CD14-positive monocyte (primary cell): ENCODE measurements around the gene LAMC3. TPM values are rescaled to one million over a fixed set of nuclear protein-coding genes. Genes with fewer than 3 reads are reported as not detected.
"Not testable (repeated sequence)": the region's sequence is repeated elsewhere in the genome, so short reads cannot be mapped to it uniquely, and the experiment has no call there.

ENCODE experiments used
- DNase-seq, 3 donors: peaks; one replicate each; pipeline ENCODE4 v3.0.0-alpha.2; 2011 to 2022
- H2AFZ ChIP-seq: 2 replicates; pipeline ENCODE4 v1.6.0; 2012; ENCODE audit warnings: mild to moderate bottlenecking, low read depth, low read length, inconsistent platforms; ENCODE audit not compliant: insufficient read depth, poor library complexity, severe bottlenecking
- H3K27ac ChIP-seq, 2 donors: 1 replicate in 1 of 2; 2 replicates in 1 of 2; pipeline ENCODE4 v1.5.1; 2012 to 2013; ENCODE audit warnings: low read length in 2 of 2, control low read depth in 1 of 2, inconsistent platforms in 1 of 2, low read depth in 1 of 2, mild to moderate bottlenecking in 1 of 2
- H3K27me3 ChIP-seq, 2 donors: one replicate each; pipeline versions ENCODE4 v1.6.0 to v1.6.1; 2011 to 2013; ENCODE audit warnings: low read length in 2 of 2; ENCODE audit not compliant: control insufficient read depth in 2 of 2, insufficient read depth in 2 of 2
- H3K36me3 ChIP-seq, 2 donors: replicated peaks in 1 of 2; 1 replicate in 1 of 2; 2 replicates in 1 of 2; pipeline versions ENCODE4 v1.5.1 to v1.6.1; 2012 to 2013; ENCODE audit warnings: low read length in 2 of 2, control low read depth in 1 of 2, inconsistent platforms in 1 of 2, mild to moderate bottlenecking in 1 of 2; ENCODE audit not compliant: insufficient read depth in 2 of 2, control insufficient read depth in 1 of 2
- H3K4me1 ChIP-seq, 2 donors: 1 replicate in 1 of 2; 2 replicates in 1 of 2; pipeline versions ENCODE4 v1.5.1 to v1.6.1; 2012 to 2013; ENCODE audit warnings: low read length in 2 of 2, control low read depth in 1 of 2, inconsistent platforms in 1 of 2, mild to moderate bottlenecking in 1 of 2, moderate library complexity in 1 of 2; ENCODE audit not compliant: insufficient read depth in 2 of 2, control insufficient read depth in 1 of 2
- H3K4me2 ChIP-seq: replicated peaks from 2 replicates; pipeline ENCODE3; 2012; ENCODE audit warnings: low read length, moderate library complexity, mild to moderate bottlenecking; ENCODE audit not compliant: poor library complexity, severe bottlenecking; ENCODE audit errors: extremely low read depth
- H3K4me3 ChIP-seq, 3 experiments: fragments of 200-600 bp in 1 of 3; sonication (generic) in 1 of 3; replicated peaks in 1 of 3; 1 replicate in 2 of 3; 2 replicates in 1 of 3; pipeline ENCODE4 v1.5.1; 2011 to 2013; ENCODE audit warnings: low read length in 3 of 3, mild to moderate bottlenecking in 3 of 3, control low read depth in 2 of 3, low read depth in 2 of 3, inconsistent platforms in 1 of 3, moderate library complexity in 1 of 3
- H3K79me2 ChIP-seq: 2 replicates; pipeline ENCODE4 v1.6.0; 2012; ENCODE audit warnings: mild to moderate bottlenecking, control low read depth, inconsistent platforms, low read length, moderate library complexity; ENCODE audit not compliant: insufficient read depth
- H3K9ac ChIP-seq: 2 replicates; pipeline ENCODE4 v1.6.0; 2017; ENCODE audit warnings: low read length, mild to moderate bottlenecking; ENCODE audit not compliant: insufficient read depth, poor library complexity, severe bottlenecking
- H3K9me3 ChIP-seq, 2 donors: replicated peaks in 1 of 2; 1 replicate in 1 of 2; 2 replicates in 1 of 2; pipeline versions ENCODE4 v1.5.1 to v1.6.1; 2012 to 2013; ENCODE audit warnings: low read length in 2 of 2, control low read depth in 1 of 2; ENCODE audit not compliant: control insufficient read depth in 1 of 2, insufficient read depth in 1 of 2
- H4K20me1 ChIP-seq: 2 replicates; pipeline ENCODE4 v1.6.0; 2012; ENCODE audit warnings: mild to moderate bottlenecking, low read length, control low read depth, moderate library complexity; ENCODE audit not compliant: insufficient read depth
- H3K27ac Mint-ChIP-seq, 7 donors: one replicate each; pipeline ENCODE4 v1.8.0; 2020; ENCODE audit warnings: mild to moderate bottlenecking in 7 of 7, mixed read lengths in 7 of 7, moderate library complexity in 6 of 7, inconsistent platforms in 2 of 7
- H3K27me3 Mint-ChIP-seq, 3 donors: one replicate each; pipeline ENCODE4 v1.8.0; 2021 to 2022; ENCODE audit warnings: low read depth in 3 of 3, mild to moderate bottlenecking in 3 of 3, mixed read lengths in 3 of 3, moderate library complexity in 3 of 3, inconsistent platforms in 1 of 3
- H3K36me3 Mint-ChIP-seq, 2 donors: one replicate each; pipeline ENCODE4 v1.8.0; 2020; ENCODE audit warnings: mixed read lengths in 2 of 2, inconsistent platforms in 1 of 2, mild to moderate bottlenecking in 1 of 2
- H3K4me1 Mint-ChIP-seq: one replicate; pipeline ENCODE4 v1.8.0; 2020; ENCODE audit warnings: mild to moderate bottlenecking, mixed read lengths
- H3K4me3 Mint-ChIP-seq, 2 donors: one replicate each; pipeline ENCODE4 v1.8.0; 2020; ENCODE audit warnings: mild to moderate bottlenecking in 2 of 2, mixed read lengths in 2 of 2, moderate library complexity in 1 of 2
- H3K9me3 Mint-ChIP-seq, 7 donors: one replicate each; pipeline ENCODE4 v1.8.0; 2020 to 2022; ENCODE audit warnings: mixed read lengths in 7 of 7, mild to moderate bottlenecking in 6 of 7, moderate library complexity in 6 of 7, inconsistent platforms in 2 of 7
- CTCF ChIP-seq: fragments of 200-600 bp; IDR thresholded peaks from one replicate; pipeline ENCODE4 v1.8.0; 2022; ENCODE audit warnings: antibody characterized with exemption, mild to moderate bottlenecking
- WGBS: methylation state at CpG from one replicate; pipeline ENCODE4 v1.1.5; 2013; ENCODE audit warnings: missing lambda C conversion rate; ENCODE audit not compliant: insufficient coverage; 5-methylcytosine and 5-hydroxymethylcytosine counted together
- intact Hi-C, 2 donors: fragments of 100-400 bp; cut with micrococcal nuclease; formaldehyde crosslinking; loops; one replicate each; pipeline versions ENCODE4 v1.15.0 to v1.15.1; 2023
- polyA plus RNA-seq, 3 donors: library from polyadenylated mRNA; depleted of rRNA in 1 of 3; unstranded in 2 of 3; stranded (reverse) in 1 of 3; fragments of 300-500 nt in 2 of 3; fragments of >200 nt in 1 of 3; fragmentation: Illumina TruSeq in 2 of 3; gene quantifications; 1 replicate in 2 of 3; 2 replicates in 1 of 3; pipeline ENCODE4 v1.2.3, GENCODE V29; 2012 to 2021

Gene LAMC3
- polyA plus RNA-seq, 3 donors: 0.19 TPM; not detected in 2

- H3K9me3 ChIP-seq: no peaks in the 10 kb centered on the region
- no peaks in the 10 kb centered on the region for H3K4me1 ChIP-seq
- H4K20me1 ChIP-seq: no peaks in the 10 kb centered on the region
- H3K27ac Mint-ChIP-seq: no peak overlapping the region
- peaks cover 0 to 2% (median 0%) of the 10 kb centered on the region in 7 donors for H3K9me3 Mint-ChIP-seq
- DNase-seq: no peak
- H2AFZ ChIP-seq: no peak overlapping the region
- H3K36me3 ChIP-seq: no peaks in the 10 kb centered on the region
- H3K27me3 Mint-ChIP-seq: peaks cover 2 to 6% (median 4%) of the 10 kb centered on the region in 3 donors
- H3K4me1 Mint-ChIP-seq: no peaks in the 10 kb centered on the region
- H3K4me2 ChIP-seq: no peak overlapping the region
- H3K27ac ChIP-seq: no peak overlapping the region
- intact Hi-C loops: no loop called here
- H3K36me3 Mint-ChIP-seq: no peaks in the 10 kb centered on the region
- no peaks in the 10 kb centered on the region for H3K27me3 ChIP-seq
- H3K79me2 ChIP-seq: no peaks in the 10 kb centered on the region
- 70% methylated on average over 21 of the region's 27 CpGs for WGBS
- H3K4me3 ChIP-seq: no peak overlapping the region
- no peak overlapping the region for H3K4me3 Mint-ChIP-seq
- TF ChIP-seq CTCF: no peak
- H3K9ac ChIP-seq: no peak overlapping the region
Measured at GRCh38 chr9:131033269-131034224, 24.6 kb downstream of the LAMC3 start.

GRCh38 chr9:131034268-131034667 lies 25.3 kb downstream of the LAMC3 start:
- WGBS: 98% methylated on average over 14 of the region's 14 CpGs
- Mint-ChIP-seq H3K27ac (no peak overlapping the region), H3K9me3 (peaks cover 0 to 2% (median 0%) of the 10 kb centered on the region in 7 donors), H3K36me3 (no peaks in the 10 kb centered on the region), H3K27me3 (peaks cover 2 to 6% (median 4%) of the 10 kb centered on the region in 3 donors), H3K4me3 (no peak overlapping the region), H3K4me1 (no peaks in the 10 kb centered on the region)
- no peaks in the 10 kb centered on the region for H3K9me3 ChIP-seq
- no peaks in the 10 kb centered on the region for H3K36me3 ChIP-seq
- no peak for TF ChIP-seq CTCF
- intact Hi-C loops: no loop called here
- H3K27ac ChIP-seq: no peak overlapping the region
- no peaks in the 10 kb centered on the region for H3K79me2 ChIP-seq
- H3K4me2 ChIP-seq: no peak overlapping the region
- H2AFZ ChIP-seq: no peak overlapping the region
- no peak for DNase-seq
- no peaks in the 10 kb centered on the region for H4K20me1 ChIP-seq
- no peak overlapping the region for H3K9ac ChIP-seq
- no peaks in the 10 kb centered on the region for H3K4me1 ChIP-seq
- no peaks in the 10 kb centered on the region for H3K27me3 ChIP-seq
- H3K4me3 ChIP-seq: no peak overlapping the region

- H3K4me2 ChIP-seq, H2AFZ ChIP-seq, H3K9ac ChIP-seq, H3K9me3 Mint-ChIP-seq, H3K36me3 ChIP-seq, H3K9me3 ChIP-seq, H3K79me2 ChIP-seq, H3K4me3 ChIP-seq, DNase-seq, H3K27ac ChIP-seq, H3K27me3 Mint-ChIP-seq, H3K36me3 Mint-ChIP-seq, H3K27ac Mint-ChIP-seq, H4K20me1 ChIP-seq, H3K4me3 Mint-ChIP-seq, H3K4me1 Mint-ChIP-seq, H3K4me1 ChIP-seq, H3K27me3 ChIP-seq, intact Hi-C loops: not testable (repeated sequence)
- 87% methylated on average over 4 of the region's 10 CpGs for WGBS
Measured at GRCh38 chr9:131034749-131035148, 25.8 kb downstream of the LAMC3 start.
